Inferior parietal cortex (tissue), 1 donor: ENCODE data around the gene SCFD2.
"Not testable (repeated sequence)": the region's sequence is repeated elsewhere in the genome, so short reads cannot be mapped to it uniquely, and the experiment has no call there.

Source experiments
- DNase-seq: peaks from one replicate; pipeline ENCODE4 v3.0.0-alpha.2; 2016; ENCODE audit errors: extremely low spot score

SCFD2 gene

GRCh38 chr4:53139256-53139655, 226.6 kb downstream of the SCFD2 start:
- not testable (repeated sequence) for DNase-seq

GRCh38 chr4:53137468-53137867, 228.4 kb downstream of the SCFD2 start:
- DNase-seq: no peak

GRCh38 chr4:53136954-53137353, 228.9 kb downstream of the SCFD2 start:
- DNase-seq: no peak

- no peak for DNase-seq
Observed at GRCh38 chr4:53132132-53132891, 233.5 kb downstream of the SCFD2 start.

- DNase-seq: no peak
Observed at GRCh38 chr4:53131562-53131925, 234.3 kb downstream of the SCFD2 start.

GRCh38 chr4:53130896-53131561, 234.8 kb downstream of the SCFD2 start:
- DNase-seq: no peak

GRCh38 chr4:53128706-53129357, 237.0 kb downstream of the SCFD2 start:
- DNase-seq: no peak

- DNase-seq: no peak
Observed at GRCh38 chr4:53128231-53128630, 237.6 kb downstream of the SCFD2 start.

GRCh38 chr4:53127365-53127764, 238.5 kb downstream of the SCFD2 start:
- DNase-seq: no peak

GRCh38 chr4:53126099-53126498, 239.8 kb downstream of the SCFD2 start:
- DNase-seq: no peak

- DNase-seq: no peak
Observed at GRCh38 chr4:53123819-53124218, 242.0 kb downstream of the SCFD2 start.

- DNase-seq: no peak
Observed at GRCh38 chr4:53123171-53123570, 242.7 kb downstream of the SCFD2 start.

GRCh38 chr4:53122280-53123116, 243.4 kb downstream of the SCFD2 start:
- no peak for DNase-seq

- no peak for DNase-seq
Observed at GRCh38 chr4:53121264-53121865, 244.5 kb downstream of the SCFD2 start.

- DNase-seq: no peak
Observed at GRCh38 chr4:53120778-53121177, 245.1 kb downstream of the SCFD2 start.

GRCh38 chr4:53119680-53120079, 246.2 kb downstream of the SCFD2 start:
- DNase-seq: no peak

- DNase-seq: no peak
Observed at GRCh38 chr4:53118676-53119075, 247.2 kb downstream of the SCFD2 start.

- DNase-seq: no peak
Observed at GRCh38 chr4:53116954-53117353, 248.9 kb downstream of the SCFD2 start.

GRCh38 chr4:53113431-53114225, 252.2 kb downstream of the SCFD2 start:
- DNase-seq: no peak

GRCh38 chr4:53105313-53105712, 260.5 kb downstream of the SCFD2 start:
- no peak for DNase-seq

- DNase-seq: no peak
Observed at GRCh38 chr4:53103481-53103880, 262.4 kb downstream of the SCFD2 start.
